GM19023 (cell line): ENCODE results near the gene UBAC2.
"Not testable (repeated sequence)": the region's sequence is repeated elsewhere in the genome, so short reads cannot be mapped to it uniquely, and the experiment has no call there.

Experiments
- ATAC-seq: cut with Tn5 transposase; IDR thresholded peaks from one replicate; pipeline ENCODE4 v1.9.1; 2021; ENCODE audit warnings: mild to moderate bottlenecking, moderate library complexity; ENCODE audit not compliant: unreplicated experiment

Gene UBAC2

GRCh38 chr13:99406799-99407201 is 206.1 kb downstream of the UBAC2 start:
- ATAC-seq: no peak

- no peak for ATAC-seq
Observed at GRCh38 chr13:99407906-99408702, 207.4 kb downstream of the UBAC2 start.

- ATAC-seq: no peak
Observed at GRCh38 chr13:99408703-99409000, 208.0 kb downstream of the UBAC2 start.

GRCh38 chr13:99409461-99410083 is 208.9 kb downstream of the UBAC2 start:
- ATAC-seq: not testable (repeated sequence)

GRCh38 chr13:99410646-99411475 is 210.2 kb downstream of the UBAC2 start:
- ATAC-seq: peak; percentile 41

- ATAC-seq: no peak
Observed at GRCh38 chr13:99412856-99413255, 212.2 kb downstream of the UBAC2 start.

- ATAC-seq: no peak
Observed at GRCh38 chr13:99414048-99414995, 213.7 kb downstream of the UBAC2 start.

- no peak for ATAC-seq
Observed at GRCh38 chr13:99415014-99415650, 214.5 kb downstream of the UBAC2 start.

GRCh38 chr13:99415851-99416331 is 215.2 kb downstream of the UBAC2 start:
- no peak for ATAC-seq

GRCh38 chr13:99416411-99417121 is 215.9 kb downstream of the UBAC2 start:
- ATAC-seq: no peak

- ATAC-seq: no peak
Observed at GRCh38 chr13:99417201-99418102, 216.8 kb downstream of the UBAC2 start.

- no peak for ATAC-seq
Observed at GRCh38 chr13:99418103-99418842, 217.6 kb downstream of the UBAC2 start.

GRCh38 chr13:99418843-99419140 is 218.1 kb downstream of the UBAC2 start:
- ATAC-seq: no peak

- no peak for ATAC-seq
Observed at GRCh38 chr13:99419591-99420243, 219.1 kb downstream of the UBAC2 start.

- ATAC-seq: no peak
Observed at GRCh38 chr13:99421271-99421670, 220.6 kb downstream of the UBAC2 start.

- ATAC-seq: peak; percentile 28
Observed at GRCh38 chr13:99421758-99422585, 221.3 kb downstream of the UBAC2 start.
